Measurements from ENCODE around the gene IGSF8. TPM values are rescaled to one million over a fixed set of nuclear protein-coding genes. Genes with fewer than 3 reads are reported as not detected.

The IGSF8 gene
- total RNA-seq, 1 experiment from 2014 or later, result 56.2 TPM

GRCh38 chr1:160124705-160125478, 26.5 kb upstream of the IGSF8 start:
- Histone ChIP-seq H2BK20ac (ENCODE audit: low read depth, low read length, poor library complexity, severe bottlenecking) (no peak overlapping the region), H3K56ac (ENCODE audit: insufficient read length, low read depth, low read length) (no peak overlapping the region), H3K27ac (ENCODE audit: insufficient read length, low read depth, low read length) (no peak overlapping the region), H3K79me2 (ENCODE audit: insufficient read depth, low read length) (no peaks in the 10 kb centered on the region), H4K20me1 (ENCODE audit: control insufficient read depth, insufficient read depth, insufficient read length) (no peaks in the 10 kb centered on the region), H2BK12ac (ENCODE audit: insufficient read length, low read depth, low read length) (no peak overlapping the region), H3K9ac (ENCODE audit: extremely low read depth, insufficient read length, low read length) (no peak overlapping the region), H3K18ac (ENCODE audit: insufficient read length, low read depth, low read length) (no peak overlapping the region), H2BK5ac (ENCODE audit: insufficient read length, low read length) (no peak overlapping the region), H3K4ac (ENCODE audit: low read depth, low read length) (no peak overlapping the region), H4K91ac (ENCODE audit: insufficient read length, low read depth, low read length) (no peak overlapping the region), H3K79me1 (ENCODE audit: insufficient read depth, low read depth, low read length, poor library complexity, severe bottlenecking) (no peaks in the 10 kb centered on the region), H3K14ac (ENCODE audit: insufficient read depth, low read length) (no peak overlapping the region), H2BK120ac (ENCODE audit: low read depth, low read length, poor library complexity, severe bottlenecking) (no peak overlapping the region), H4K8ac (replicated peaks; ENCODE audit: insufficient read length, low read depth, low read length) (no peak overlapping the region), H3K4me2 (ENCODE audit: insufficient read depth, insufficient read length, low read length) (no peak overlapping the region), H3K23me2 (ENCODE audit: insufficient read length, low read depth, low read length, poor library complexity, severe bottlenecking) (no peaks in the 10 kb centered on the region), H3K9me3 (ENCODE audit: control insufficient read depth, low read depth, low read length) (no peaks in the 10 kb centered on the region), H2BK15ac (ENCODE audit: low read depth, low read length) (no peak overlapping the region), H3K4me1 (ENCODE audit: insufficient read depth, low read length) (no peaks in the 10 kb centered on the region; the same call in 1 of the 2 replicates), H4K5ac (ENCODE audit: insufficient read length, low read depth, low read length) (no peak overlapping the region), H3K27me3 (ENCODE audit: insufficient read depth, low read length) (no peaks in the 10 kb centered on the region), H2AFZ (ENCODE audit: low read length) (no peak overlapping the region), H3T11ph (ENCODE audit: low read length) (no peak overlapping the region), H2AK5ac (ENCODE audit: insufficient read length, low read length) (no peak overlapping the region), H3K23ac (ENCODE audit: insufficient read length, low read depth, low read length) (no peak overlapping the region)
- H3K4me3 Mint-ChIP-seq, result no peak overlapping the region; a peak in 1 of 5 replicates
- peaks cover 0 to 74% (median 66%) of the 10 kb centered on the region in 3 experiments; a peak in 5 of 7 replicates for H3K36me3 Mint-ChIP-seq (ENCODE audit: insufficient read depth in 1 of 3, low read depth in 3 of 3)
- no CpG with 5 or more reads among the region's 8 CpGs for WGBS (ENCODE audit: extremely low coverage, insufficient read length, low lambda C conversion rate)
- peak; percentile 39; the same call in 1 of the 3 replicates for TF ChIP-seq CTCF (conservative IDR thresholded peaks at IDR 0.05)
- H3K27ac Mint-ChIP-seq, result peak overlapping the region in 1 of 3 experiments; percentile 83; a peak in 3 of 7 replicates
- H3K9me3 Mint-ChIP-seq, result no peaks in the 10 kb centered on the region
- peaks cover 6 to 16% of the 10 kb centered on the region in 2 experiments for H3K4me1 Mint-ChIP-seq
- no peaks in the 10 kb centered on the region; the same call in 1 of the 2 replicates for H3K27me3 Mint-ChIP-seq (ENCODE audit: low read depth)
- DNase-seq, result no peak

Measured in H9 (cell line).